PC-3 (cell line): Measurements from ENCODE around the gene DNAJC6. TPM values are rescaled to one million over a fixed set of nuclear protein-coding genes. Genes with fewer than 3 reads are reported as not detected.

ENCODE experiments used
- ATAC-seq: fragments of 200-7000 bp; cut with Tn5 transposase; 2 replicates; pipeline ENCODE4 v1.9.1; 2020; ENCODE audit warnings: mild to moderate bottlenecking, moderate library complexity
- BruUV-seq: library from RNA; stranded (reverse); fragments of 400-500 nt; replicated peaks from 2 replicates; lab custom pipeline; 2021; lab: Mats Ljungman, UMichigan
- CTCF ChIA-PET: fragments of 300-600 bp; sonication (Branson Sonifier 250); formaldehyde crosslinking; loops from one replicate; lab custom pipeline; 2022; ENCODE audit warnings: antibody characterized with exemption; lab: Charles Lee
- POLR2A ChIA-PET: fragments of 300-600 bp; sonication (Branson Sonifier 250); formaldehyde crosslinking; loops from one replicate; lab custom pipeline; 2022; ENCODE audit warnings: antibody characterized with exemption; ENCODE audit not compliant: unreplicated experiment; lab: Charles Lee
- DNase-seq: peaks from one replicate; pipeline ENCODE4 v3.0.0-alpha.2; 2015
- H2AFZ ChIP-seq: fragments of 300-600 bp; sonication (generic); 2 replicates; pipeline ENCODE4 v1.6.0; 2016; ENCODE audit warnings: antibody characterized with exemption, low read length
- H3F3A ChIP-seq: fragments of 300-600 bp; sonication (generic); one replicate; pipeline ENCODE4 v1.6.0; 2017; ENCODE audit warnings: antibody characterized with exemption, low read length, control low read depth, mild to moderate bottlenecking; ENCODE audit not compliant: unreplicated experiment
- H3K27ac ChIP-seq: fragments of 300-600 bp; sonication (generic); 2 replicates; pipeline ENCODE4 v1.5.1; 2016; ENCODE audit warnings: mild to moderate bottlenecking, low read length
- H3K27me3 ChIP-seq: fragments of 300-600 bp; sonication (generic); 2 replicates; pipeline ENCODE4 v1.6.1; 2016; ENCODE audit warnings: low read length, mixed read lengths
- H3K36me3 ChIP-seq: fragments of 300-600 bp; sonication (generic); 2 replicates; pipeline ENCODE4 v1.6.1; 2016; ENCODE audit warnings: low read depth, mixed run types, low read length, mixed read lengths
- H3K4me1 ChIP-seq: fragments of 300-600 bp; sonication (generic); 2 replicates; pipeline ENCODE4 v1.5.1; 2016; ENCODE audit warnings: low read length; ENCODE audit not compliant: insufficient read depth
- H3K4me2 ChIP-seq: fragments of 300-600 bp; sonication (generic); 2 replicates; pipeline ENCODE4 v1.6.0; 2016; ENCODE audit warnings: low read length
- H3K4me3 ChIP-seq: fragments of 300-600 bp; sonication (generic); 2 replicates; pipeline ENCODE4 v1.5.1; 2016; ENCODE audit warnings: mild to moderate bottlenecking, low read length, mixed read lengths
- H3K79me2 ChIP-seq: fragments of 300-600 bp; sonication (generic); 2 replicates; pipeline ENCODE4 v1.6.1; 2017; ENCODE audit warnings: low read length, mixed read lengths
- H3K9ac ChIP-seq: fragments of 300-600 bp; sonication (generic); 2 replicates; pipeline ENCODE4 v1.6.0; 2016; ENCODE audit warnings: mild to moderate bottlenecking, low read length
- H3K9me2 ChIP-seq: fragments of 300-600 bp; sonication (generic); replicated peaks from 2 replicates; pipeline ENCODE4 v1.6.1; 2016; ENCODE audit warnings: mixed run types, low read length, mixed read lengths
- H3K9me3 ChIP-seq: fragments of 300-600 bp; sonication (generic); 2 replicates; pipeline ENCODE4 v1.6.1; 2016; ENCODE audit warnings: low read length, mixed read lengths
- H4K20me1 ChIP-seq: fragments of 300-600 bp; sonication (generic); 2 replicates; pipeline ENCODE4 v1.6.1; 2016; ENCODE audit warnings: low read length, mixed read lengths
- CTCF ChIP-seq: fragments of 300-600 bp; sonication (generic); conservative IDR thresholded peaks from 2 replicates; pipeline ENCODE4 v1.5.1; 2017; ENCODE audit warnings: antibody characterized with exemption, low read depth, mild to moderate bottlenecking, low read length
- EZH2 ChIP-seq: fragments of 300-600 bp; sonication (generic); IDR thresholded peaks from one replicate; pipeline ENCODE4 v1.6.1; 2017; ENCODE audit warnings: antibody characterized with exemption, mild to moderate bottlenecking, low read length; ENCODE audit not compliant: unreplicated experiment
- EZH2phosphoT487 ChIP-seq: fragments of 300-600 bp; sonication (generic); IDR thresholded peaks from 2 replicates; pipeline ENCODE4 v1.6.1; 2018; ENCODE audit warnings: mild to moderate bottlenecking, antibody characterized with exemption, low read length, borderline replicate concordance
- intact Hi-C: fragments of 100-400 bp; cut with micrococcal nuclease; formaldehyde crosslinking; loops from 2 replicates; pipeline ENCODE4 v1.9.0; 2023
- total RNA-seq: library from RNA; depleted of rRNA; stranded (reverse); fragments of >200 nt; gene quantifications from 2 replicates; pipeline ENCODE4 v1.2.3, GENCODE V29; 2014

Gene DNAJC6
- total RNA-seq, 1 experiment from 2014 or later, result 3.0 TPM

GRCh38 chr1:65420590-65421350, 111.4 kb downstream of the DNAJC6 start, which contains the start of the genes LEPR and LEPROT:
Gene LEPR (plus strand): TSS chr1:65420668. CDS start chr1:65565566, 144,898 bp downstream.
Gene LEPROT (plus strand): TSS chr1:65420668. CDS start chr1:65420725, 57 bp downstream.
- no peaks in the 10 kb centered on the region for H3K36me3 ChIP-seq
- H3K9me3 ChIP-seq, result no peaks in the 10 kb centered on the region
- H2AFZ ChIP-seq, result peak within 1 kb of the TSS; percentile 90
- TF ChIP-seq EZH2phosphoT487 (no peak), CTCF (no peak), EZH2 (no peak)
- POLR2A ChIA-PET, result interaction anchor here (0.7 kb wide), 1 partner anchor 127 kb away, joined by 3 read pairs; no protein-coding TSS in a partner anchor
- CTCF ChIA-PET, result interaction anchor here (0.7 to 1.3 kb wide), 3 partner anchors 39 to 238 kb away, joined by 3 to 7 read pairs (median 3); no protein-coding TSS in a partner anchor
- H3K27ac ChIP-seq, result peak within 1 kb of the TSS; percentile 83
- H3K4me3 ChIP-seq, result peak within 1 kb of the TSS; percentile 86
- peak within 1 kb of the TSS; percentile 92 for H3K9ac ChIP-seq
- intact Hi-C loops, result loop anchor here (2.0 to 10.0 kb wide), 4 partner anchors 166 to 1512 kb away; partner anchors contain the start of gene RAVER2
- H3F3A ChIP-seq, result no peaks in the 10 kb centered on the region
- H3K4me2 ChIP-seq, result peak within 1 kb of the TSS; percentile 97
- H3K79me2 ChIP-seq, result peaks cover 43% of the 10 kb centered on the region
- DNase-seq, result peak; percentile 45
- no peak for ATAC-seq
- no TSS peak for BruUV-seq
- H4K20me1 ChIP-seq, result no peaks in the 10 kb centered on the region
- no peaks in the 10 kb centered on the region for H3K27me3 ChIP-seq
- peaks cover 62% of the 10 kb centered on the region for H3K4me1 ChIP-seq
- H3K9me2 ChIP-seq, result no peaks in the 10 kb centered on the region

- H3K79me2 ChIP-seq, result peaks cover 43% of the 10 kb centered on the region
- no peaks in the 10 kb centered on the region for H3K9me3 ChIP-seq
- H3K27ac ChIP-seq, result peak overlapping the region; percentile 83
- ChIA-PET POLR2A (no interaction called here), CTCF (no interaction called here)
- no peak for DNase-seq
- peak overlapping the region; percentile 92 for H3K4me2 ChIP-seq
- no peaks in the 10 kb centered on the region for H3K36me3 ChIP-seq
- no peaks in the 10 kb centered on the region for H3K9me2 ChIP-seq
- no peaks in the 10 kb centered on the region for H3F3A ChIP-seq
- peak overlapping the region; percentile 92 for H3K9ac ChIP-seq
- BruUV-seq, result TSS peak; percentile 50
- no peak for ATAC-seq
- intact Hi-C loops, result loop anchor here (2.0 to 10.0 kb wide), 4 partner anchors 167 to 1511 kb away; partner anchors contain the start of gene RAVER2
- H3K4me3 ChIP-seq, result peak overlapping the region; percentile 86
- peaks cover 69% of the 10 kb centered on the region for H3K4me1 ChIP-seq
- TF ChIP-seq EZH2phosphoT487, result no peak
- no peak for TF ChIP-seq CTCF
- TF ChIP-seq EZH2, result no peak
- no peaks in the 10 kb centered on the region for H4K20me1 ChIP-seq
- peak overlapping the region; percentile 84 for H2AFZ ChIP-seq
- no peaks in the 10 kb centered on the region for H3K27me3 ChIP-seq
Observed at GRCh38 chr1:65421351-65422025, 112.1 kb downstream of the DNAJC6 start.
